Right ventricle myocardium superior (tissue), 1 donor: Measurements from ENCODE around the gene HILPDA. TPM values are rescaled to one million over a fixed set of nuclear protein-coding genes. Genes with fewer than 3 reads are reported as not detected.

Source experiments
- total RNA-seq: library from RNA; stranded (reverse); fragmentation: NEBNext Ultra II Directional; extraction: Animal tissue kit (Norgen Biotek cat#: 25700); gene quantifications from one replicate; pipeline ENCODE4 v1.2.1, GENCODE V29; 2021
- donor health status: DM: no; HTN: yes; CAD: no; lungs with severe emphysema.

Gene HILPDA
- total RNA-seq, 1 donor from 2014 or later: 7.3 TPM

Other genes with a start within 250 kb of the HILPDA start
- 0.86 TPM for gene LEP, start 214.6 kb upstream of the HILPDA start, total RNA-seq
- 30.3 TPM for gene RBM28, start 112.0 kb upstream of the HILPDA start, total RNA-seq
- 1.2 TPM for gene PRRT4, start 94.2 kb upstream of the HILPDA start, total RNA-seq
- gene IMPDH1, start 45.9 kb upstream of the HILPDA start, total RNA-seq: 20.0 TPM
- 16.6 TPM for gene METTL2B, start 20.9 kb downstream of the HILPDA start, total RNA-seq
- 1.7 TPM for gene GARIN1A, start 216.4 kb downstream of the HILPDA start, total RNA-seq